ENCODE data around the gene GRB10. TPM values are rescaled to one million over a fixed set of nuclear protein-coding genes. Genes with fewer than 3 reads are reported as not detected.

GRB10 gene
- total RNA-seq, 1 donor from 2014 or later: 33.9 TPM

DNA sequence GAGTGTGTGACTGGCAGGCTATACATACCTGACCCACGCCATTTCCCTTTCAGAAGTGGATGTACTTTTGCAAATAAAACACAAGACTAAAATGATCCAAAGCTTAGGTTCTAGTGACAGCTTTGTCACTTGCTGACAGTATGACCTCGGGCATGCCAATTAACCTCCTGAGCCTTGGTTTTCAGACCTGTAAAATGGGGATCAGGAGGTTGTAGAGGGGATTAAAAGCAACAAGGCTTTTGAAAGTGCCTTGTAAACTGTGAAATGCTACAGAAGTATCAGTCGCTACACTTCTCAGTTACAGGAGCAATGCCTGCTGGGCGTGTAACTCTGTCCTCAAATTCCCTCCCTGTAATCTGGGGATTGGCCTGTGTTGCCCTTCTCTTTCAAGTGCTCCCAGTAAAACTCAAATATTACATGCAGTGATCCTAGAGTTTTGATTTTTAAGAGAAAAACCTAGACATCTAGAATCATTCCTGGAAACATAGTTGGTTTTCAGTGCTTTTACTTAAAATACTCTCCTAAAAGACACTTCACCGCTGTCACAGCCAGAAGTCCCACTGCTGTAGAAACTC is 8.8 kb upstream of the GRB10 start:
- Histone ChIP-seq H3K4me1 (peaks cover 27% of the 10 kb centered on the region), H3K4me3 (peak overlapping the region; percentile 68), H3K9ac (no peak overlapping the region), H3K36me3 (no peaks in the 10 kb centered on the region), H3K27me3 (peaks cover 41% of the 10 kb centered on the region), H3K9me3 (ENCODE audit: low read depth) (no peaks in the 10 kb centered on the region), H2AFZ (replicated peaks) (no peak overlapping the region), H4K20me1 (ENCODE audit: low read depth) (peaks cover 18% of the 10 kb centered on the region), H3K27ac (no peak overlapping the region), H3K79me2 (ENCODE audit: low read depth) (peaks cover 60% of the 10 kb centered on the region), H3F3A (ENCODE audit: low read depth) (peaks cover 37% of the 10 kb centered on the region), H3K4me2 (peak overlapping the region; percentile 89)
- Mint-ChIP-seq H3K27ac (no peak overlapping the region), H3K9me3 (peaks cover 34% of the 10 kb centered on the region), H3K4me3 (peak overlapping the region; percentile 98), H3K4me1 (peaks cover 39% of the 10 kb centered on the region), H3K36me3 (peaks cover 26% of the 10 kb centered on the region), H3K27me3 (ENCODE audit: insufficient read depth, low read depth) (peaks cover 11% of the 10 kb centered on the region)
- TF ChIP-seq, protein P1, sequence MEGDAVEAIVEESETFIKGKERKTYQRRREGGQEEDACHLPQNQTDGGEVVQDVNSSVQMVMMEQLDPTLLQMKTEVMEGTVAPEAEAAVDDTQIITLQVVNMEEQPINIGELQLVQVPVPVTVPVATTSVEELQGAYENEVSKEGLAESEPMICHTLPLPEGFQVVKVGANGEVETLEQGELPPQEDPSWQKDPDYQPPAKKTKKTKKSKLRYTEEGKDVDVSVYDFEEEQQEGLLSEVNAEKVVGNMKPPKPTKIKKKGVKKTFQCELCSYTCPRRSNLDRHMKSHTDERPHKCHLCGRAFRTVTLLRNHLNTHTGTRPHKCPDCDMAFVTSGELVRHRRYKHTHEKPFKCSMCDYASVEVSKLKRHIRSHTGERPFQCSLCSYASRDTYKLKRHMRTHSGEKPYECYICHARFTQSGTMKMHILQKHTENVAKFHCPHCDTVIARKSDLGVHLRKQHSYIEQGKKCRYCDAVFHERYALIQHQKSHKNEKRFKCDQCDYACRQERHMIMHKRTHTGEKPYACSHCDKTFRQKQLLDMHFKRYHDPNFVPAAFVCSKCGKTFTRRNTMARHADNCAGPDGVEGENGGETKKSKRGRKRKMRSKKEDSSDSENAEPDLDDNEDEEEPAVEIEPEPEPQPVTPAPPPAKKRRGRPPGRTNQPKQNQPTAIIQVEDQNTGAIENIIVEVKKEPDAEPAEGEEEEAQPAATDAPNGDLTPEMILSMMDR (IDR thresholded peaks at IDR 0.05): no peak
- no peak for TF ChIP-seq EZH2 (IDR thresholded peaks at IDR 0.05)
- TF ChIP-seq EZH2phosphoT487 (IDR thresholded peaks at IDR 0.05): no peak
- peak; percentile 21 for DNase-seq (ENCODE audit: low spot score)

DNA sequence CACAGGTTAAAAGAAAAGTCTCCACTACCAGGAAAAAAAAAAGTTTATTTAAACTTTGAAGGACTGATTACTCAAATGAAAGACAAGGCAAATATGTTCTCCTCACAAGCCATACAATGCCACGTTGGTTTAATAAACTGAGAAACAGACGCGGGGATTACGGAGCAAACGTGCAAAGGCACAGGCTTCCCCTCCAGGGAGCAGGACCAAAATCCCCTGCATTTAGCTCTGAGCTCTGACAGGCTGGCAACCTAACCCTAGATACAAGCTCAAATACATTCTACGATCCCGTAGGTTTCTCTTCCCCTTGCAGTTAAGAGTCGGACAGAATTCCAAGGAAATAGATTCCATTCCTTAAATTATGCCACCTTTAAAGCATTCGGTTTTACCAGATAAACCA is 7.7 kb upstream of the GRB10 start:
- peak; percentile 21 for DNase-seq (ENCODE audit: low spot score)
- Histone ChIP-seq H2AFZ (replicated peaks) (no peak overlapping the region), H3K27ac (no peak overlapping the region), H3K9me3 (ENCODE audit: low read depth) (no peaks in the 10 kb centered on the region), H3K4me2 (peak overlapping the region; percentile 50), H3K36me3 (no peaks in the 10 kb centered on the region), H3K27me3 (peaks cover 35% of the 10 kb centered on the region), H3K4me1 (peaks cover 27% of the 10 kb centered on the region), H4K20me1 (ENCODE audit: low read depth) (peaks cover 18% of the 10 kb centered on the region), H3F3A (ENCODE audit: low read depth) (peaks cover 37% of the 10 kb centered on the region), H3K9ac (no peak overlapping the region), H3K79me2 (ENCODE audit: low read depth) (peaks cover 71% of the 10 kb centered on the region), H3K4me3 (no peak overlapping the region)
- peaks cover 8% of the 10 kb centered on the region for H3K27me3 Mint-ChIP-seq (ENCODE audit: insufficient read depth, low read depth)
- peaks cover 38% of the 10 kb centered on the region for H3K4me1 Mint-ChIP-seq
- no peak for TF ChIP-seq EZH2 (IDR thresholded peaks at IDR 0.05)
- TF ChIP-seq, protein P1 (IDR thresholded peaks at IDR 0.05): no peak
- TF ChIP-seq EZH2phosphoT487 (IDR thresholded peaks at IDR 0.05): no peak
- peaks cover 41% of the 10 kb centered on the region for H3K9me3 Mint-ChIP-seq
- no peak overlapping the region for H3K27ac Mint-ChIP-seq
- H3K4me3 Mint-ChIP-seq: peak overlapping the region; percentile 98
- H3K36me3 Mint-ChIP-seq: peaks cover 33% of the 10 kb centered on the region

DNA sequence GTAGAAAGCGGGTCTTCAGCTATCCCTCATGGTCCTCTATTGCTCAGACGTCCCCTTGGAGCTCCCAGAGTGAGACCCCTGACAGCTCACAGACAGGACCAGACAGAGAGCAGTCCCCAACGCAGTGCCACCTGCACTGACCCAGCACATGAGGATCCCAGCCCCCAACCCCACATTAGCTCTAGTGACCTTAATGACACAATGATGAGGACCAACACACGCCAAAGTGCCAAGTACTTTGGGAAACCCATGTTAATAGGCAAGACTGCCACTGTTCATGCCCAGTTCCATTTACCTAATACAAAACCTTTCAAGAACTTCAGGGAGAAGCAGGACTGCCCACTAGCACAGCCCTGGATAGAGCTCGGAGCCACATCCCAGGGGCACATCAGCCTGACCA is 5.7 kb upstream of the GRB10 start:
- Mint-ChIP-seq H3K27me3 (ENCODE audit: insufficient read depth, low read depth) (peaks cover 5% of the 10 kb centered on the region), H3K36me3 (peaks cover 48% of the 10 kb centered on the region), H3K4me1 (peaks cover 43% of the 10 kb centered on the region), H3K27ac (no peak overlapping the region), H3K4me3 (no peak overlapping the region), H3K9me3 (peaks cover 52% of the 10 kb centered on the region)
- H3F3A ChIP-seq (ENCODE audit: low read depth): peaks cover 21% of the 10 kb centered on the region
- H3K79me2 ChIP-seq (ENCODE audit: low read depth): peaks cover 91% of the 10 kb centered on the region
- no peak overlapping the region for H3K4me3 ChIP-seq
- H2AFZ ChIP-seq (replicated peaks): no peak overlapping the region
- peaks cover 29% of the 10 kb centered on the region for H3K4me1 ChIP-seq
- peaks cover 18% of the 10 kb centered on the region for H4K20me1 ChIP-seq (ENCODE audit: low read depth)
- no peak overlapping the region for H3K4me2 ChIP-seq
- TF ChIP-seq EZH2phosphoT487 (IDR thresholded peaks at IDR 0.05): no peak
- no peak for TF ChIP-seq EZH2 (IDR thresholded peaks at IDR 0.05)
- TF ChIP-seq, protein P1 (IDR thresholded peaks at IDR 0.05): no peak
- H3K36me3 ChIP-seq: no peaks in the 10 kb centered on the region
- H3K9ac ChIP-seq: no peak overlapping the region
- H3K27ac ChIP-seq: no peak overlapping the region
- H3K9me3 ChIP-seq (ENCODE audit: low read depth): no peaks in the 10 kb centered on the region
- DNase-seq (ENCODE audit: low spot score): no peak
- peaks cover 15% of the 10 kb centered on the region for H3K27me3 ChIP-seq

Measured in neural progenitor cell (in vitro differentiated cells).